Ramos (cell line): ENCODE results near the gene CNN2.

Source experiments
- in situ Hi-C: fragments of 300-500 bp; cut with MboI; formaldehyde crosslinking; loops from one replicate; pipeline ENCODE4 v1.14.3; 2022; ENCODE audit warnings: low sequenced_read_pairs; ENCODE audit not compliant: unreplicated experiment

Gene CNN2

DNA sequence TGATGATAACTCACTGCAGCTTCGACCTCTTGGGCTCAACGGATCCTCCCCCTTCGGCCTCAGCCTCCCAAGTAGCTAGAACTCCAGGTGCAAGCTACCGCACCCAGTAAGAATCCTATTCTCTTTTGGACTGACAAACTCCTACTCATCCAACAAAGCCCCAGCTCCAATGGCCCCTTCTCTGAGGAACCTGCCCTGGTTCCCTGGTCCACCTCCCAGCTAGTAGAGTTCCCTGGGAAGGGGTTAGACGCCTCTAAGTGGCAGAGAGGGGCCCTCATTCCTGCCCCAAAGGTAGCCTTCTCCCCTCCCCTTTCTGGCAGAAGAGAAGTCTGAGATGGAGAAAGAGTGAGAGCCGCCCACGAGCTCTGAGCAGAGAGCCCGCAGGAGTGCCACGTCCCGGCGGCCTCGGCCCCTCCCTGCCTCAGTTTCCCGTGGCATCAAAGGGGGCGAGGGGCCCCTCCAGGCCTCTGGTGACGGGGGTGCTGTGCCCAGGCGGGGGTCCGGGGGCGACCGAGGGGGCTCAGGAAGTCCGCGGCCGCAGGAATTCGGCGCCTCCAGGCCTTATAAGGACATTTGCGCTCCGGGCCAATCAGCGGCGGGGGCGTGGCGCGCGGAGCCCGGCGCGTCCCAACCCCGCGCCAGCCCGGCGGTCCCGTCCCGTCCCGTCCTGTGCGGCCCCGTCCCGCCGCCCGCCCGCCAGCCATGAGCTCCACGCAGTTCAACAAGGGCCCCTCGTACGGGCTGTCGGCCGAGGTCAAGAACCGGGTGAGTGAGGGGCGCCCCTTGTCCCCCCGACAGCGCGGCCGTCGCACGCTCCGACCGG, at the start of gene CNN2:
Gene CNN2, plus strand, starts transcription at position 649 of the 823 bp plus-strand sequence. Its CDS starts 54 bp downstream, at position 703.
- in situ Hi-C loops: no loop called here

GRCh38 chr19:977058-977464, 49.3 kb upstream of the CNN2 start:
- in situ Hi-C loops: no loop called here

DNA sequence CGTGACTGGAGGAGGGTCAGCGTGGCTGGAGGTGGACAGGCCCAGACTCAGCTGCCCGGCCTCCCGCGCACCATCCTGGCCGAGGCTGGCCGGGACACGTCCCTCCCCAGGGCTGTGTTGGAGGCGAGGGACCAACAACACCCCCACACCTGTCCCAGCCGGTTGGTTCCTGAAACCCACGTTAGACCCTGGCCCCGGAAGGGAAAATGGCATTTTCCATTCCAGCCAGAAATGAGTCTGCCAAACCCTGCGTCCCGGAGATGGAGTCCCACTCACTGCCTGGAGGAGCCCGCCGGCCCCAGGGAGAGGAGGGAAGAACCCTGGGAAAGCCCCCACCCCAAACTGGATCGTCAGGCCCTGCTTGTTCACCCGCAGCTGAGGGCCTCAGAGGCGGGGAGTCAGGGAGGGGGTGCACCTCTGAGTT, 47.1 kb upstream of the CNN2 start:
- in situ Hi-C loops: no loop called here

- in situ Hi-C loops: loop anchor here (5.0 to 10.0 kb wide), 2 partner anchors 126 to 208 kb away; partner anchors contain the start of genes CFD and ELANE
These were observed 46.0 kb upstream of the CNN2 start for GRCh38 chr19:980133-980998.

DNA sequence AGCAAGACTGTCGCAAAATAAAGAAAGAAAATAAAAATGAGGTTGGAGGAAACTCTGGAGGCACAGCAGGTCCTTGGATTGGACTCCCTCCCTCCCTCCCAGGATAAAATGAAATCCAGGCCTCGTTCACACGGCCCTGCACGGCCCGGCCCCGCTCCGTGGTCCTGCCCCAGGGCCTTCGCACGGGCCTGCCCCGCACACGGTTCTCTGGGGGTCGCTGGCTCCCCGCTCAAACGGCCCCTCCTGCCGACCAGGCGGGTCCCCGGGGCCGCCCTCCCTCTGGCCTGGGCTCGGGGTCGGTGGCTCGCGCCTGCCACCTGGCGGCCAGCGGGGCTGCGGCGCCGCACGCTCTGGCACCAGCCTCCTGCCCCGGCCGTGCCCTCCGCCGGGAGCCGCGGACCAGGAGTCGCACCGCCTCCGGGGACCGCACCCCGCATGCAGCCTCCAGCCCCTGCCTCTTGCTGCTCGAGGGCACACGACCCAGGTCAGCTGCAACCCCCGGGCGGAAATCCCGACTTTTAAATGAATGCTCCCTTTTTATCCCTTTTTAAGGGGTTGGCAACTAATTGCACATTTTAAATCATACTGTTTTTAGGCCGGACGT, 43.7 kb upstream of the CNN2 start:
- in situ Hi-C loops: loop anchor here (5.0 to 10.0 kb wide), 2 partner anchors 128 to 210 kb away; partner anchors contain the start of genes CFD and ELANE

- in situ Hi-C loops: loop anchor here (5.0 to 10.0 kb wide), 2 partner anchors 130 to 212 kb away; partner anchors contain the start of genes CFD and ELANE
These were observed 42.0 kb upstream of the CNN2 start, which contains the start of gene WDR18 for GRCh38 chr19:984165-984967. Gene WDR18 (plus strand): TSS chr19:984345. CDS start chr19:984354, 9 bp downstream.

DNA sequence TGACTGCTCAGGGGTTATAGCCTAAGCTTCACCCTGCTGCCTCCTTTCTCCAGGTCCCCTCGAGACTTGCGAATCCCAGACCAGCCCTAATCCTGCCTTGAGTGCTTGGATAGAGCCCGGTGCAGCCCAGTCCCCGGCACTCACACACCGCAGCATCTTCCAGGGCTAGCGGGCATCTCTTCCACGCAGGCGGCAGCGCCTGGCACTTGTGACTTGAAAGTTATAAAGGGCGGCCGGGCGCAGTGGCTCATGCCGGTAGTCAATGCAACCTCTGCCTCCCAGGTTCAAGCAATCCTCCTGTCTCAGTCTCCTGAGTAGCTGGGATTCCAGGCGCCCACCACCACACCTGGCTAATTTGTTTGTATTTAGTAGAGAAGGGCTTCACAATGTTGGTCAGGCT, 40.3 kb upstream of the CNN2 start:
- in situ Hi-C loops: loop anchor here (5.0 to 10.0 kb wide), 2 partner anchors 64 to 131 kb away; partner anchors contain the start of genes CFD and ELANE

- in situ Hi-C loops: loop anchor here (5.0 to 10.0 kb wide), 2 partner anchors 66 to 133 kb away; partner anchors contain the start of genes CFD and ELANE
These were observed 38.3 kb upstream of the CNN2 start for GRCh38 chr19:988081-988480.

GRCh38 chr19:988510-988909, 37.9 kb upstream of the CNN2 start:
- in situ Hi-C loops: loop anchor here (5.0 to 10.0 kb wide), 2 partner anchors 66 to 134 kb away; partner anchors contain the start of genes CFD and ELANE

DNA sequence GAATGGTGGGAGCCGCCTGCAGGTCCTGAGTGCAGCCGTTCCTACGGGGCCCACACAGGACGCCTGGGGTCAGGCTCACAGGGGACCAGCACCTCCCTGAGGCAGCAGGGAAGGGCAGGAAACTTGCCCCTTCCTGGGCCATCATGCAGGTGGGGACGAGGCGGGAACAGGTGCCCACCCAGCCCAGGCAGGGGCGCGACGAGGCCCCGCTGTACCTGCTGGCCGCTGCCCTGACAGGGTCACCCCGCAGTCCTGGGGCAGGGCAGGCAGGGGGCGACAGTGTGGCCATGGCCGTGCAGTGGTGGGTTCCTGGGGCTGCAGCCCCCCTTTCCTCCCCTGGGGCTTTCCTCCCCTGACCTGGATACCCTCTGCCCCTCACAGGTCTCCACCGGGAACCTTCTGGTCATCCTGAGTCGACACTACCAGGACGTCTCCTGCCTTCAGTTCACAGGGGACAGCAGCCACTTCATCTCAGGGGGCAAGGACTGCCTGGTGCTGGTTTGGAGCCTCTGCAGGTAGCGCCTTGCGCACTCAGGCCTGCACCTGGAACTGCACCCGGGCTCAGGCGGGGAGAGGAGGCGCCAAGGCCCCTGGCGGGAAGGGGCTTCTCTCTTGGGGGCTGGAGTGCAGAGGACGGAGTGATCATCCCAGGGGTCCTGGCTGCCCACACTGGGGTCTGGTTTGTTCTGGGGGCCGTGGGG, 36.9 kb upstream of the CNN2 start:
- in situ Hi-C loops: loop anchor here (5.0 to 10.0 kb wide), 2 partner anchors 67 to 135 kb away; partner anchors contain the start of genes CFD and ELANE

GRCh38 chr19:990119-990571, 36.3 kb upstream of the CNN2 start:
- in situ Hi-C loops: no loop called here

GRCh38 chr19:990746-991145, 35.7 kb upstream of the CNN2 start:
- in situ Hi-C loops: no loop called here

DNA sequence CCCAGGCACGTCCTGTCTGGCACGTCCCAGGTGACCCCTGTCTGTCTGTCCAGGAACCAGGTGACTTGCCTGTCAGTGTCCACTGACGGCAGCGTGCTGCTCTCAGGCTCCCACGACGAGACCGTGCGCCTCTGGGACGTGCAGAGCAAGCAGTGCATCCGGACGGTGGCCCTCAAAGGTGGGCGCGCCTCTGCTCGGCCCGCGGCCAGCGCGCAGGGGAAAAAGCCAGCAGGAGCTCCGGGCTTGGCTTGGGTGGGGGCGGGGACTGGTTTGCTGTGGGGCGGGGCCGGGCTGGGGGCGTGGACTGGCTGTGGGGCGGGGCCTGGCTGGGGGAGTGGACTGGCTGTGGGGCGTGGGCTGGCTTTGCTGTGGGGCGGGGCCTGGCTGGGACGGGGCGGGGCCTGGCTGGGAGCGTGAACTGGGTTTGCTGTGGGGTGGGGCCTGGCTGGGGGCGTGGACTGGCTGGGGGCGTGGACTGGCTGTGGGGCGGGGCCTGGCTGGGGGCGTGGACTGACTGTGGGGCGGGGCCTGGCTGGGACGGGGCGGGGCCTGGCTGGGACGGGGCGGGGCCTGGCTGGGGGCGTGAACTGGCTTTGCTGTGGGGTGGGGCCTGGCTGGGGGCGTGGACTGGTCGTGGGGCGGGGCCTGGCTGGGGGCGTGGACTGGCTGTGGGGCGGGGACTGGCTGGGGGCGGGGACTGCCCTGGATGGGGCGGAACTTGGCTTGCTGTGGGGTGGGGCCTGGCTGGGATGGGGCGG, 35.1 kb upstream of the CNN2 start:
- in situ Hi-C loops: no loop called here

DNA sequence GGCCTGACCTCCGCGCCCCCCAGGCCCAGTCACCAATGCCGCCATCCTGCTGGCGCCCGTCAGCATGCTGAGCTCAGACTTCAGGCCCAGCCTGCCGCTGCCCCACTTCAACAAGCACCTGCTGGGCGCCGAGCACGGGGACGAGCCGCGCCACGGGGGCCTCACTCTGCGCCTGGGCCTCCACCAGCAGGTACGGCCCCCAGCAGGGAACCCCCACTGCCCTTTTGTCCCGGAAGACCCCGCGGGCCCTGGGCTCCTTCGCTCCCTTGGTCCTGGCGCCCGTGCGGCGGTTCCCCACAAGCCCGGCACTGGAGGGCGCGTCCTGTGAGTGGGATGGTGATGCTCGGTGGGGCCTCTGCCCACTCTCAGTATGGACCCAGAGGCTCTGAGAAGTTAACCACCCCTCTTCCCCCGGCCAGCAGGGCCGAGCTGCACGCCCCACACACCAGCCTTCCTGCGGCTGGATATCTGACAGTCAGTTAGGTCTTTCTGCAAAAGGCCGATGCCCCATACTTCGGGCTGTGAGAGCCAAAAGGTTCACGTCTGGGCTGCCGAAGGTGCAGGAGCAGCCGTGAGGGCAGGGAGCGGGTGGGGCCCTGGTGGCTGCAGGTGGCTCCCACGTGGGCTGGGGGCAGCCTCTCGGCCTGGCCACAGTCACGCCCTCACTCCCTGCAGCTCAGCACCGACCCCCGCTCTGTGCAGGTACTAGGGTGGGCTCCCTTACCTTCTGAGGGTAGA, 34.3 kb upstream of the CNN2 start:
- in situ Hi-C loops: no loop called here

- in situ Hi-C loops: no loop called here
These were observed 33.7 kb upstream of the CNN2 start for GRCh38 chr19:992670-993055.

- in situ Hi-C loops: no loop called here
These were observed 33.0 kb upstream of the CNN2 start for GRCh38 chr19:993361-993830.

- in situ Hi-C loops: no loop called here
These were observed 32.5 kb upstream of the CNN2 start for GRCh38 chr19:993831-994393.
